Measurements from ENCODE around the gene LACRT.

The LACRT gene

GRCh38 chr12:54612225-54612750 is 22.4 kb downstream of the LACRT start:
- Histone ChIP-seq H3K27me3 (ENCODE audit: insufficient read depth, low read length) (peaks cover 70% of the 10 kb centered on the region), H3K27ac (ENCODE audit: low read depth, low read length) (no peak overlapping the region), H3K9ac (ENCODE audit: low read depth, low read length) (no peak overlapping the region), H3K36me3 (ENCODE audit: insufficient read depth, low read length) (no peaks in the 10 kb centered on the region), H3K9me3 (ENCODE audit: insufficient read depth, low read depth, low read length) (no peaks in the 10 kb centered on the region), H3K4me3 (ENCODE audit: low read length) (no peak overlapping the region), H3K4me1 (ENCODE audit: insufficient read depth, low read length) (no peaks in the 10 kb centered on the region)
- WGBS: 86% methylated on average over 1 of the region's 1 CpG

GRCh38 chr12:54611715-54612149 is 23.0 kb downstream of the LACRT start:
- Histone ChIP-seq H3K4me3 (ENCODE audit: low read length) (no peak overlapping the region), H3K27ac (ENCODE audit: low read depth, low read length) (no peak overlapping the region), H3K36me3 (ENCODE audit: insufficient read depth, low read length) (no peaks in the 10 kb centered on the region), H3K4me1 (ENCODE audit: insufficient read depth, low read length) (no peaks in the 10 kb centered on the region), H3K9ac (ENCODE audit: low read depth, low read length) (no peak overlapping the region), H3K9me3 (ENCODE audit: insufficient read depth, low read depth, low read length) (no peaks in the 10 kb centered on the region), H3K27me3 (ENCODE audit: insufficient read depth, low read length) (peaks cover 70% of the 10 kb centered on the region)
- 85% methylated on average over 3 of the region's 3 CpGs for WGBS

- H3K27ac ChIP-seq (ENCODE audit: low read depth, low read length): no peak overlapping the region
- no peaks in the 10 kb centered on the region for H3K36me3 ChIP-seq (ENCODE audit: insufficient read depth, low read length)
- no peaks in the 10 kb centered on the region for H3K4me1 ChIP-seq (ENCODE audit: insufficient read depth, low read length)
- H3K9me3 ChIP-seq (ENCODE audit: insufficient read depth, low read depth, low read length): no peaks in the 10 kb centered on the region
- no peak overlapping the region for H3K4me3 ChIP-seq (ENCODE audit: low read length)
- 87% methylated on average over 2 of the region's 2 CpGs for WGBS
- no peak overlapping the region for H3K9ac ChIP-seq (ENCODE audit: low read depth, low read length)
- H3K27me3 ChIP-seq (ENCODE audit: insufficient read depth, low read length): peaks cover 51% of the 10 kb centered on the region
Measured at GRCh38 chr12:54608769-54609168, 25.9 kb downstream of the LACRT start.

- H3K9me3 ChIP-seq (ENCODE audit: insufficient read depth, low read depth, low read length): no peaks in the 10 kb centered on the region
- 79% methylated on average over 6 of the region's 6 CpGs for WGBS
- peaks cover 45% of the 10 kb centered on the region for H3K27me3 ChIP-seq (ENCODE audit: insufficient read depth, low read length)
- H3K9ac ChIP-seq (ENCODE audit: low read depth, low read length): no peak overlapping the region
- H3K36me3 ChIP-seq (ENCODE audit: insufficient read depth, low read length): no peaks in the 10 kb centered on the region
- no peaks in the 10 kb centered on the region for H3K4me1 ChIP-seq (ENCODE audit: insufficient read depth, low read length)
- no peak overlapping the region for H3K4me3 ChIP-seq (ENCODE audit: low read length)
- no peak overlapping the region for H3K27ac ChIP-seq (ENCODE audit: low read depth, low read length)
Measured at GRCh38 chr12:54608156-54608555, 26.5 kb downstream of the LACRT start.

- Histone ChIP-seq H3K36me3 (ENCODE audit: insufficient read depth, low read length) (no peaks in the 10 kb centered on the region), H3K9ac (ENCODE audit: low read depth, low read length) (no peak overlapping the region), H3K4me1 (ENCODE audit: insufficient read depth, low read length) (no peaks in the 10 kb centered on the region), H3K9me3 (ENCODE audit: insufficient read depth, low read depth, low read length) (no peaks in the 10 kb centered on the region), H3K4me3 (ENCODE audit: low read length) (no peak overlapping the region), H3K27ac (ENCODE audit: low read depth, low read length) (no peak overlapping the region), H3K27me3 (ENCODE audit: insufficient read depth, low read length) (peaks cover 30% of the 10 kb centered on the region)
- WGBS: 59% methylated on average over 2 of the region's 4 CpGs
Measured at GRCh38 chr12:54606556-54606955, 28.1 kb downstream of the LACRT start.

- WGBS: 95% methylated on average over 6 of the region's 6 CpGs
- H3K4me3 ChIP-seq (ENCODE audit: low read length): no peak overlapping the region
- no peak overlapping the region for H3K9ac ChIP-seq (ENCODE audit: low read depth, low read length)
- H3K36me3 ChIP-seq (ENCODE audit: insufficient read depth, low read length): no peaks in the 10 kb centered on the region
- peaks cover 18% of the 10 kb centered on the region for H3K27me3 ChIP-seq (ENCODE audit: insufficient read depth, low read length)
- no peaks in the 10 kb centered on the region for H3K4me1 ChIP-seq (ENCODE audit: insufficient read depth, low read length)
- H3K27ac ChIP-seq (ENCODE audit: low read depth, low read length): no peak overlapping the region
- H3K9me3 ChIP-seq (ENCODE audit: insufficient read depth, low read depth, low read length): no peaks in the 10 kb centered on the region
Measured at GRCh38 chr12:54605138-54605970, 29.3 kb downstream of the LACRT start.

- H3K9me3 ChIP-seq (ENCODE audit: insufficient read depth, low read depth, low read length): no peaks in the 10 kb centered on the region
- H3K4me3 ChIP-seq (ENCODE audit: low read length): no peak overlapping the region
- peaks cover 9% of the 10 kb centered on the region for H3K27me3 ChIP-seq (ENCODE audit: insufficient read depth, low read length)
- H3K27ac ChIP-seq (ENCODE audit: low read depth, low read length): no peak overlapping the region
- no peaks in the 10 kb centered on the region for H3K36me3 ChIP-seq (ENCODE audit: insufficient read depth, low read length)
- H3K4me1 ChIP-seq (ENCODE audit: insufficient read depth, low read length): no peaks in the 10 kb centered on the region
- 93% methylated on average over 3 of the region's 4 CpGs for WGBS
- H3K9ac ChIP-seq (ENCODE audit: low read depth, low read length): no peak overlapping the region
Measured at GRCh38 chr12:54604436-54604835, 30.3 kb downstream of the LACRT start.

- H3K4me3 ChIP-seq (ENCODE audit: low read length): no peak overlapping the region
- H3K9me3 ChIP-seq (ENCODE audit: insufficient read depth, low read depth, low read length): no peaks in the 10 kb centered on the region
- H3K9ac ChIP-seq (ENCODE audit: low read depth, low read length): no peak overlapping the region
- no peaks in the 10 kb centered on the region for H3K4me1 ChIP-seq (ENCODE audit: insufficient read depth, low read length)
- H3K36me3 ChIP-seq (ENCODE audit: insufficient read depth, low read length): no peaks in the 10 kb centered on the region
- H3K27ac ChIP-seq (ENCODE audit: low read depth, low read length): no peak overlapping the region
- peaks cover 4% of the 10 kb centered on the region for H3K27me3 ChIP-seq (ENCODE audit: insufficient read depth, low read length)
- 90% methylated on average over 5 of the region's 5 CpGs for WGBS
Measured at GRCh38 chr12:54603872-54604271, 30.8 kb downstream of the LACRT start.

GRCh38 chr12:54603173-54603814 is 31.4 kb downstream of the LACRT start:
- Histone ChIP-seq H3K27ac (ENCODE audit: low read depth, low read length) (no peak overlapping the region), H3K9ac (ENCODE audit: low read depth, low read length) (no peak overlapping the region), H3K9me3 (ENCODE audit: insufficient read depth, low read depth, low read length) (no peaks in the 10 kb centered on the region), H3K27me3 (ENCODE audit: insufficient read depth, low read length) (no peaks in the 10 kb centered on the region; the same call in 1 of the 2 replicates), H3K4me1 (ENCODE audit: insufficient read depth, low read length) (no peaks in the 10 kb centered on the region), H3K4me3 (ENCODE audit: low read length) (no peak overlapping the region), H3K36me3 (ENCODE audit: insufficient read depth, low read length) (no peaks in the 10 kb centered on the region)
- 26% methylated on average over 6 of the region's 8 CpGs for WGBS

- H3K27me3 ChIP-seq (ENCODE audit: insufficient read depth, low read length): no peaks in the 10 kb centered on the region; the same call in 1 of the 2 replicates
- H3K4me1 ChIP-seq (ENCODE audit: insufficient read depth, low read length): no peaks in the 10 kb centered on the region
- no peak overlapping the region for H3K4me3 ChIP-seq (ENCODE audit: low read length)
- no peaks in the 10 kb centered on the region for H3K9me3 ChIP-seq (ENCODE audit: insufficient read depth, low read depth, low read length)
- no peak overlapping the region for H3K9ac ChIP-seq (ENCODE audit: low read depth, low read length)
- 65% methylated on average over 2 of the region's 2 CpGs for WGBS
- H3K27ac ChIP-seq (ENCODE audit: low read depth, low read length): no peak overlapping the region
- H3K36me3 ChIP-seq (ENCODE audit: insufficient read depth, low read length): no peaks in the 10 kb centered on the region
Measured at GRCh38 chr12:54602661-54603060, 32.0 kb downstream of the LACRT start.

- Histone ChIP-seq H3K4me3 (ENCODE audit: low read length) (no peak overlapping the region), H3K9me3 (ENCODE audit: insufficient read depth, low read depth, low read length) (no peaks in the 10 kb centered on the region), H3K9ac (ENCODE audit: low read depth, low read length) (no peak overlapping the region), H3K27ac (ENCODE audit: low read depth, low read length) (no peak overlapping the region), H3K4me1 (ENCODE audit: insufficient read depth, low read length) (no peaks in the 10 kb centered on the region), H3K27me3 (ENCODE audit: insufficient read depth, low read length) (no peaks in the 10 kb centered on the region), H3K36me3 (ENCODE audit: insufficient read depth, low read length) (no peaks in the 10 kb centered on the region)
- WGBS: 68% methylated on average over 4 of the region's 4 CpGs
Measured at GRCh38 chr12:54601841-54602240, 32.9 kb downstream of the LACRT start.
